ENCODE results near the gene C17orf114.

Gene C17orf114

DNA sequence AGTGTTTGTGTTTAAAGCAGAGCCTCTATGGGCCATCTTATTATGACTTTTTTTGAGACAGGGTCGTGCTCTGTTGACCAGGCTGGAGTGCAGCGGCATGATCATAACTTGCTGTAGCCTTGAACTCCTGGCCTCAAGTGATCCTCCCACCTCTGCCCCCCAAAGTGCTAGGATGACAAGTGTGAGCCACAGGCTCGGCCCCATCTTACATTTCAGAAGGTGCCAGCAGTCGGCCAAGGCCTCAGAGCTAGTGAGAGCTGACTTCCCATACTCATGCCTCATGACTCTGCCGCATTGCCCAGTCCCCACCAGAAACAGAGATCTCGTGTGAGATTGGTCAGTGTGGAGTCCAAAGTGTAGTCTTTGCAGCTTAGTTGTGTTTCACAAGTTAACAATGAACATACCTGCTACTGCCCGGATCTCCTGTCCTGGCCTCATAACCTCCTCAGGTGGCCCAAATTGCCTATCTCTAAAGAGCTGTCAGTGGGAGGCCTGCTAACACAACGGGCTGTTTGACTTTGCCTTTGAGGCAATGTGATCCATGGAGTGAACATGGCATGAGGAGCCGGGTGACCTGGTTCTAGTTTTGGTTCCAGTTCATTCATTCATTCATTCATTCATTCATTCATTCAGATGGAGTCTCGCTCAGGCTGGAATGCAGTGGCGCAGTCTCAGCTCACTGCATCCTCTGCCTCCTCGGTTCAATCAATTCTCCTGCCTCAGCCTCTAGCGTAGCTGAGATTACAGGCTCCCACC lies 44.7 kb upstream of the C17orf114 start:
- Histone ChIP-seq H2AFZ (ENCODE audit: low read depth, low read length) (no peak overlapping the region), H3K4me3 (ENCODE audit: low read length) (no peak overlapping the region), H3K27ac (ENCODE audit: low read length) (no peak overlapping the region), H3K27me3 (ENCODE audit: insufficient read depth, low read depth, low read length) (no peaks in the 10 kb centered on the region), H3K79me2 (replicated peaks; ENCODE audit: insufficient read depth, low read length) (peaks cover 16% of the 10 kb centered on the region), H3K36me3 (ENCODE audit: insufficient read depth, low read length) (no peaks in the 10 kb centered on the region), H3F3A (ENCODE audit: insufficient read depth, low read length, poor library complexity, severe bottlenecking) (no peaks in the 10 kb centered on the region), H4K20me1 (ENCODE audit: insufficient read depth) (no peaks in the 10 kb centered on the region), H3K4me2 (ENCODE audit: low read length) (no peak overlapping the region), H3K9me2 (ENCODE audit: insufficient read depth, low read length) (no peaks in the 10 kb centered on the region), H3K9ac (ENCODE audit: low read length) (no peak overlapping the region), H3K9me3 (ENCODE audit: low read length) (no peaks in the 10 kb centered on the region)
- TF ChIP-seq, protein P1, sequence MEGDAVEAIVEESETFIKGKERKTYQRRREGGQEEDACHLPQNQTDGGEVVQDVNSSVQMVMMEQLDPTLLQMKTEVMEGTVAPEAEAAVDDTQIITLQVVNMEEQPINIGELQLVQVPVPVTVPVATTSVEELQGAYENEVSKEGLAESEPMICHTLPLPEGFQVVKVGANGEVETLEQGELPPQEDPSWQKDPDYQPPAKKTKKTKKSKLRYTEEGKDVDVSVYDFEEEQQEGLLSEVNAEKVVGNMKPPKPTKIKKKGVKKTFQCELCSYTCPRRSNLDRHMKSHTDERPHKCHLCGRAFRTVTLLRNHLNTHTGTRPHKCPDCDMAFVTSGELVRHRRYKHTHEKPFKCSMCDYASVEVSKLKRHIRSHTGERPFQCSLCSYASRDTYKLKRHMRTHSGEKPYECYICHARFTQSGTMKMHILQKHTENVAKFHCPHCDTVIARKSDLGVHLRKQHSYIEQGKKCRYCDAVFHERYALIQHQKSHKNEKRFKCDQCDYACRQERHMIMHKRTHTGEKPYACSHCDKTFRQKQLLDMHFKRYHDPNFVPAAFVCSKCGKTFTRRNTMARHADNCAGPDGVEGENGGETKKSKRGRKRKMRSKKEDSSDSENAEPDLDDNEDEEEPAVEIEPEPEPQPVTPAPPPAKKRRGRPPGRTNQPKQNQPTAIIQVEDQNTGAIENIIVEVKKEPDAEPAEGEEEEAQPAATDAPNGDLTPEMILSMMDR (IDR thresholded peaks at IDR 0.05; ENCODE audit: poor library complexity, severe bottlenecking): no peak
- TF ChIP-seq POLR2AphosphoS5 (IDR thresholded peaks at IDR 0.05) (no peak), REST (IDR thresholded peaks at IDR 0.05; ENCODE audit: borderline replicate concordance) (no peak), SMC3 (conservative IDR thresholded peaks at IDR 0.05; ENCODE audit: poor library complexity) (no peak)

- TF ChIP-seq MXI1 (conservative IDR thresholded peaks at IDR 0.05; ENCODE audit: poor library complexity, severe bottlenecking) (no peak), REST (IDR thresholded peaks at IDR 0.05; ENCODE audit: borderline replicate concordance) (no peak), RAD21 (conservative IDR thresholded peaks at IDR 0.05) (no peak), POLR2AphosphoS5 (IDR thresholded peaks at IDR 0.05) (no peak), TAF1 (IDR thresholded peaks at IDR 0.05; ENCODE audit: low read depth) (no peak), EP300 (conservative IDR thresholded peaks at IDR 0.05; ENCODE audit: poor library complexity, severe bottlenecking) (no peak), EZH2 (IDR thresholded peaks at IDR 0.05; ENCODE audit: borderline replicate concordance, insufficient read depth, low read length, poor library complexity, severe bottlenecking) (no peak), SMC3 (conservative IDR thresholded peaks at IDR 0.05; ENCODE audit: poor library complexity) (no peak)
- TF ChIP-seq, protein P1 (IDR thresholded peaks at IDR 0.05; ENCODE audit: poor library complexity, severe bottlenecking): no peak
- Histone ChIP-seq H2AFZ (ENCODE audit: low read depth, low read length) (no peak overlapping the region), H3K36me3 (ENCODE audit: insufficient read depth, low read length) (no peaks in the 10 kb centered on the region), H3F3A (ENCODE audit: insufficient read depth, low read length, poor library complexity, severe bottlenecking) (no peaks in the 10 kb centered on the region), H3K27ac (ENCODE audit: low read length) (no peak overlapping the region), H3K79me2 (replicated peaks; ENCODE audit: insufficient read depth, low read length) (peaks cover 16% of the 10 kb centered on the region), H3K9ac (ENCODE audit: low read length) (no peak overlapping the region), H3K9me2 (ENCODE audit: insufficient read depth, low read length) (no peaks in the 10 kb centered on the region), H3K4me2 (ENCODE audit: low read length) (no peak overlapping the region), H3K9me3 (ENCODE audit: low read length) (no peaks in the 10 kb centered on the region), H3K4me3 (ENCODE audit: low read length) (no peak overlapping the region), H4K20me1 (ENCODE audit: insufficient read depth) (no peaks in the 10 kb centered on the region), H3K27me3 (ENCODE audit: insufficient read depth, low read depth, low read length) (no peaks in the 10 kb centered on the region)
Measured at GRCh38 chr17:4845118-4845517, 43.0 kb upstream of the C17orf114 start.

Measured in neural cell (in vitro differentiated cells).